Sigmoid colon (tissue), 4 donors: Measurements from ENCODE around the gene EMC7.

Experiments
- CTCF ChIP-seq, 4 experiments: fragments of 450-650 bp in 3 of 4; fragments of 200-600 bp in 1 of 4; IDR thresholded peaks; one replicate each; pipeline ENCODE4 v1.5.1; 2016 to 2019; ENCODE audit warnings: antibody characterized with exemption in 4 of 4, mild to moderate bottlenecking in 3 of 4, moderate library complexity in 2 of 4
- EP300 ChIP-seq, 4 donors: sonication (generic); formaldehyde crosslinking; IDR thresholded peaks; one replicate each; pipeline ENCODE4 v1.6.1; 2017; ENCODE audit warnings: antibody characterized with exemption in 4 of 4
- POLR2AphosphoS5 ChIP-seq, 4 donors: sonication (generic); formaldehyde crosslinking; IDR thresholded peaks; one replicate each; pipeline ENCODE4 v1.6.1; 2017; ENCODE audit warnings: antibody characterized with exemption in 4 of 4

- TF ChIP-seq CTCF (IDR thresholded peaks at IDR 0.05) (no peak), EP300 (IDR thresholded peaks at IDR 0.05) (peak in 1 of 4 donors; percentile 6), POLR2AphosphoS5 (IDR thresholded peaks at IDR 0.05) (peak; percentile 68 to 91 (median 84))
Observed at GRCh38 chr15:34101366-34102174, at the start of gene EMC7, which contains the start of gene PGBD4.
